NT2/D1 (cell line): ENCODE data around the gene RAPH1.

Source experiments
- SUZ12 ChIP-seq: IDR thresholded peaks from 2 replicates; pipeline ENCODE4 v1.6.1; 2011; ENCODE audit not compliant: insufficient read length, insufficient read depth; ENCODE audit errors: extremely low read depth
- YY1 ChIP-seq: IDR thresholded peaks from 2 replicates; pipeline ENCODE4 v1.6.1; 2011; ENCODE audit not compliant: insufficient read length, insufficient read depth
- ZNF274 ChIP-seq: IDR thresholded peaks from 2 replicates; pipeline ENCODE4 v1.6.1; 2011; ENCODE audit warnings: mild to moderate bottlenecking, low read depth, low read length

GRCh38 chr2:203413796-203414195 is 121.3 kb downstream of the RAPH1 start:
- TF ChIP-seq SUZ12 (no peak), YY1 (no peak), ZNF274 (no peak)
